Stimulated activated CD4-positive, alpha-beta T cell treated with anti-CD3 and anti-CD28 coated beads, Interleukin-4, amount 100 ng/mL, for 4 hours (primary cell): ENCODE data around the gene KY.

ENCODE experiments used
- DNase-seq, 2 experiments: peaks; one replicate each; pipeline ENCODE4 v3.0.0-alpha.2; 2020

KY gene

GRCh38 chr3:134672571-134672970 is 21.7 kb upstream of the KY start:
- no peak for DNase-seq

- DNase-seq: no peak
These were observed 17.1 kb upstream of the KY start for GRCh38 chr3:134667956-134668355.

GRCh38 chr3:134667406-134667805 is 16.6 kb upstream of the KY start:
- DNase-seq: no peak

- DNase-seq: no peak
These were observed 16.1 kb upstream of the KY start for GRCh38 chr3:134666885-134667284.

- no peak for DNase-seq
These were observed 15.6 kb upstream of the KY start for GRCh38 chr3:134666466-134666865.

- DNase-seq: no peak
These were observed 15.2 kb upstream of the KY start for GRCh38 chr3:134666052-134666451.

GRCh38 chr3:134665243-134665642 is 14.4 kb upstream of the KY start:
- DNase-seq: no peak

- DNase-seq: no peak
These were observed 13.1 kb upstream of the KY start for GRCh38 chr3:134663721-134664456.

GRCh38 chr3:134660046-134660441 is 9.2 kb upstream of the KY start:
- no peak for DNase-seq

GRCh38 chr3:134659391-134660045 is 8.7 kb upstream of the KY start:
- no peak for DNase-seq

- no peak for DNase-seq
These were observed 7.7 kb upstream of the KY start for GRCh38 chr3:134658555-134658954.

GRCh38 chr3:134656211-134656800 is 5.5 kb upstream of the KY start:
- no peak for DNase-seq

- no peak for DNase-seq
These were observed 4.9 kb upstream of the KY start for GRCh38 chr3:134655706-134656105.

GRCh38 chr3:134654031-134654430 is 3.2 kb upstream of the KY start:
- DNase-seq: no peak

- no peak for DNase-seq
These were observed 2.2 kb upstream of the KY start for GRCh38 chr3:134652886-134653630.

- DNase-seq: no peak
These were observed 1.6 kb upstream of the KY start for GRCh38 chr3:134652409-134652831.

GRCh38 chr3:134651347-134652041 is 672 bp upstream of the KY start:
- no peak for DNase-seq

GRCh38 chr3:134649106-134649705 is 1.6 kb downstream of the KY start:
- DNase-seq: no peak

GRCh38 chr3:134647902-134648760 is 2.7 kb downstream of the KY start:
- DNase-seq: no peak

- DNase-seq: no peak
These were observed 4.7 kb downstream of the KY start for GRCh38 chr3:134646086-134646485.

- no peak for DNase-seq
These were observed 5.3 kb downstream of the KY start for GRCh38 chr3:134645515-134645914.
